H1 (cell line): ENCODE data around the gene PRRT1. TPM values are rescaled to one million over a fixed set of nuclear protein-coding genes. Genes with fewer than 3 reads are reported as not detected.

Source experiments
- CTCF ChIA-PET: fragments of 300-600 bp; sonication (Branson Sonifier 250); formaldehyde crosslinking; loops from one replicate; lab custom pipeline; 2021; ENCODE audit not compliant: partially characterized antibody; lab: Charles Lee
- POLR2A ChIA-PET: fragments of 300-600 bp; sonication (Branson Sonifier 250); formaldehyde crosslinking; loops from one replicate; lab custom pipeline; 2021; ENCODE audit warnings: inconsistent platforms; ENCODE audit not compliant: partially characterized antibody; lab: Charles Lee
- DNase-seq, 2 experiments: peaks; one replicate each; pipeline versions ENCODE4 v3.0.0 to v3.0.0-alpha.2; 2010 to 2022; ENCODE audit warnings: low spot score in 2 of 2, low read depth in 1 of 2, mixed read lengths in 1 of 2
- FAIRE-seq: peaks from 2 replicates; lab custom pipeline; 2011; peaks lifted over from hg19 to GRCh38; lab: Jason Lieb, UNC
- H2AFZ ChIP-seq: 2 replicates; pipeline ENCODE4 v1.8.1; 2012; ENCODE audit warnings: low read length, inconsistent platforms
- H2AK5ac ChIP-seq: 2 replicates; pipeline ENCODE4 v1.6.1; 2013; ENCODE audit warnings: low read depth, low read length
- H2BK120ac ChIP-seq: replicated peaks from 2 replicates; pipeline ENCODE3; 2013; ENCODE audit warnings: low read depth, low read length, inconsistent platforms
- H2BK12ac ChIP-seq: 2 replicates; pipeline ENCODE4 v1.6.1; 2013; ENCODE audit warnings: low read depth, low read length
- H2BK15ac ChIP-seq: 2 replicates; pipeline ENCODE4 v1.6.1; 2013; ENCODE audit warnings: low read length
- H2BK20ac ChIP-seq: 2 replicates; pipeline ENCODE4 v1.6.1; 2013; ENCODE audit warnings: low read length
- H2BK5ac ChIP-seq: 2 replicates; pipeline ENCODE4 v1.6.1; 2013; ENCODE audit warnings: low read depth, low read length
- H3K14ac ChIP-seq: 2 replicates; pipeline ENCODE4 v1.6.1; 2013; ENCODE audit warnings: inconsistent platforms; ENCODE audit not compliant: insufficient read length
- H3K18ac ChIP-seq: 2 replicates; pipeline ENCODE4 v1.6.1; 2013; ENCODE audit warnings: low read length; ENCODE audit errors: extremely low read depth
- H3K23ac ChIP-seq: 2 replicates; pipeline ENCODE4 v1.6.1; 2013; ENCODE audit warnings: inconsistent platforms; ENCODE audit not compliant: insufficient read length
- H3K23me2 ChIP-seq: 2 replicates; pipeline ENCODE4 v1.6.1; 2013; ENCODE audit warnings: low read depth, low read length
- H3K27ac ChIP-seq: 2 replicates; pipeline ENCODE4 v1.6.1; 2011; ENCODE audit warnings: low read depth, low read length, inconsistent platforms
- H3K27me3 ChIP-seq, 4 experiments: replicated peaks in 1 of 4; 1 replicate in 1 of 4; 2 replicates in 3 of 4; pipeline versions ENCODE4 v1.6.1 to v1.8.1; 2011 to 2013; ENCODE audit warnings: low read length in 3 of 4, mild to moderate bottlenecking in 3 of 4, inconsistent platforms in 2 of 4, mixed read lengths in 2 of 4, moderate library complexity in 1 of 4; ENCODE audit not compliant: control insufficient read depth in 3 of 4, insufficient read depth in 3 of 4; ENCODE audit errors: extremely low read depth in 1 of 4
- H3K36me3 ChIP-seq, 4 experiments: 2 replicates each; pipeline versions ENCODE4 v1.6.1 to v1.8.1; 2011 to 2013; ENCODE audit warnings: mild to moderate bottlenecking in 4 of 4, low read length in 3 of 4, moderate library complexity in 2 of 4, control low read depth in 1 of 4, inconsistent platforms in 1 of 4; ENCODE audit not compliant: insufficient read depth in 4 of 4, control insufficient read depth in 2 of 4
- H3K4ac ChIP-seq: replicated peaks from 2 replicates; pipeline ENCODE3; 2013; ENCODE audit warnings: low read length, low read depth, mixed read lengths, inconsistent platforms; ENCODE audit not compliant: insufficient read length
- H3K4me1 ChIP-seq, 4 experiments: replicated peaks in 1 of 4; 1 replicate in 1 of 4; 2 replicates in 3 of 4; pipeline versions ENCODE4 v1.6.1 to v1.8.1; 2011 to 2013; ENCODE audit warnings: low read length in 3 of 4, inconsistent platforms in 2 of 4, mixed read lengths in 1 of 4; ENCODE audit not compliant: insufficient read depth in 4 of 4, control insufficient read depth in 3 of 4
- H3K4me2 ChIP-seq, 2 experiments: 2 replicates each; pipeline versions ENCODE4 v1.6.1 to v1.8.1; 2011 to 2013; ENCODE audit warnings: low read depth in 2 of 2, low read length in 2 of 2, control low read depth in 1 of 2, inconsistent platforms in 1 of 2, mild to moderate bottlenecking in 1 of 2; ENCODE audit not compliant: insufficient read depth in 1 of 2
- H3K4me3 ChIP-seq, 4 experiments: fragments of 200-600, 300-600 bp in 1 of 4; sonication (generic), shearing (Covaris generic), sonication (Bioruptor Twin) in 1 of 4; 2 replicates each; pipeline versions ENCODE4 v1.5.1 to v1.8.1; 2011 to 2016; ENCODE audit warnings: low read length in 4 of 4, low read depth in 3 of 4, control low read depth in 2 of 4, inconsistent platforms in 2 of 4, mild to moderate bottlenecking in 2 of 4, mixed read lengths in 1 of 4, moderate library complexity in 1 of 4; ENCODE audit not compliant: insufficient read depth in 2 of 4; ENCODE audit errors: extremely low read depth in 1 of 4
- H3K56ac ChIP-seq: replicated peaks from 2 replicates; pipeline ENCODE3; 2013; ENCODE audit warnings: low read depth, mild to moderate bottlenecking, mixed read lengths, low read length, inconsistent platforms; ENCODE audit not compliant: insufficient read length
- H3K79me1 ChIP-seq: 2 replicates; pipeline ENCODE4 v1.6.1; 2013; ENCODE audit warnings: low read depth, low read length, control low read depth
- H3K79me2 ChIP-seq, 2 experiments: 2 replicates each; pipeline versions ENCODE4 v1.6.1 to v1.8.1; 2012 to 2013; ENCODE audit warnings: low read length in 2 of 2, mild to moderate bottlenecking in 2 of 2, inconsistent platforms in 1 of 2; ENCODE audit not compliant: insufficient read depth in 2 of 2, control insufficient read depth in 1 of 2
- H3K9ac ChIP-seq, 4 experiments: replicated peaks in 1 of 4; 1 replicate in 1 of 4; 2 replicates in 3 of 4; pipeline versions ENCODE4 v1.6.1 to v1.8.1; 2011 to 2013; ENCODE audit warnings: low read depth in 3 of 4, low read length in 3 of 4, control low read depth in 2 of 4, mild to moderate bottlenecking in 2 of 4, moderate library complexity in 2 of 4, inconsistent platforms in 1 of 4; ENCODE audit errors: extremely low read depth in 1 of 4
- H3K9me3 ChIP-seq, 2 experiments: 2 replicates each; pipeline versions ENCODE4 v1.6.1 to v1.8.1; 2012 to 2013; ENCODE audit warnings: mild to moderate bottlenecking in 2 of 2, moderate library complexity in 2 of 2, control low read depth in 1 of 2, inconsistent platforms in 1 of 2, low read depth in 1 of 2, low read length in 1 of 2, mixed read lengths in 1 of 2; ENCODE audit not compliant: insufficient read depth in 2 of 2
- H4K20me1 ChIP-seq, 2 experiments: replicated peaks in 1 of 2; 2 replicates each; pipeline versions ENCODE3 to v1.8.1; 2011 to 2013; ENCODE audit warnings: inconsistent platforms in 2 of 2, low read length in 2 of 2, mild to moderate bottlenecking in 1 of 2; ENCODE audit not compliant: insufficient read depth in 2 of 2, control insufficient read depth in 1 of 2
- H4K5ac ChIP-seq: 2 replicates; pipeline ENCODE4 v1.6.1; 2013; ENCODE audit warnings: low read length, low read depth, mixed read lengths, inconsistent platforms; ENCODE audit not compliant: insufficient read length
- H4K8ac ChIP-seq: 2 replicates; pipeline ENCODE4 v1.8.0; 2013; ENCODE audit warnings: mild to moderate bottlenecking, moderate library complexity, low read length, inconsistent platforms; ENCODE audit not compliant: insufficient read depth; ENCODE audit errors: extremely low read depth
- H4K91ac ChIP-seq: replicated peaks from 2 replicates; pipeline ENCODE3; 2013; ENCODE audit warnings: low read length, mixed read lengths, inconsistent platforms; ENCODE audit not compliant: insufficient read length
- BCL11A ChIP-seq, 2 experiments: IDR thresholded peaks; one replicate each; pipeline ENCODE4 v1.6.1; 2011; ENCODE audit warnings: low read depth in 2 of 2, low read length in 2 of 2, mild to moderate bottlenecking in 2 of 2
- BRCA1 ChIP-seq: IDR thresholded peaks from 2 replicates; pipeline ENCODE4 v1.6.1; 2012; ENCODE audit warnings: low read depth, low read length, improper control_type of control experiment
- HDAC2 ChIP-seq, 2 experiments: fragments of 300-600 bp in 1 of 2; sonication (generic) in 1 of 2; IDR thresholded peaks; 2 replicates each; pipeline ENCODE4 v1.6.1; 2011 to 2012; ENCODE audit warnings: low read depth in 2 of 2, low read length in 2 of 2, mild to moderate bottlenecking in 2 of 2, moderate library complexity in 2 of 2, borderline replicate concordance in 1 of 2, inconsistent platforms in 1 of 2
- JUND ChIP-seq: IDR thresholded peaks from 2 replicates; pipeline ENCODE4 v1.6.1; 2011; ENCODE audit warnings: mild to moderate bottlenecking, improper control_type of control experiment, low read length
- NANOG ChIP-seq: IDR thresholded peaks from 2 replicates; pipeline ENCODE4 v1.6.1; 2011; ENCODE audit warnings: low read length, low read depth, mild to moderate bottlenecking, inconsistent platforms; ENCODE audit not compliant: insufficient read depth, poor library complexity, severe bottlenecking
- NRF1 ChIP-seq: IDR thresholded peaks from 2 replicates; pipeline ENCODE4 v1.6.1; 2011; ENCODE audit warnings: mild to moderate bottlenecking, low read depth, low read length, improper control_type of control experiment
- PHF8 ChIP-seq: fragments of 200-600 bp; sonication (generic); conservative IDR thresholded peaks from 2 replicates; pipeline ENCODE4 v1.7.1; 2012; ENCODE audit warnings: low read depth, mild to moderate bottlenecking, inconsistent platforms, low read length, moderate library complexity
- POLR2A ChIP-seq, 2 experiments: IDR thresholded peaks; 1 replicate in 1 of 2; 2 replicates in 1 of 2; pipeline ENCODE4 v1.6.1; 2011; ENCODE audit warnings: low read depth in 2 of 2, low read length in 2 of 2, mild to moderate bottlenecking in 2 of 2; ENCODE audit errors: control extremely low read depth in 1 of 2
- SP1 ChIP-seq: IDR thresholded peaks from 2 replicates; pipeline ENCODE4 v1.6.1; 2011; ENCODE audit warnings: low read depth, low read length
- YY1 ChIP-seq: IDR thresholded peaks from 2 replicates; pipeline ENCODE4 v1.6.1; 2011; ENCODE audit warnings: low read depth, mild to moderate bottlenecking, low read length
- WGBS, 2 experiments: shearing (Covaris generic) in 1 of 2; methylation state at CpG; one replicate each; pipeline versions ENCODE4 v1.1.6 to v1.1.7; 2013 to 2015; ENCODE audit warnings: low lambda C conversion rate in 2 of 2, mixed read lengths in 2 of 2, inconsistent platforms in 1 of 2, low coverage in 1 of 2, missing lambda C conversion rate in 1 of 2; ENCODE audit not compliant: insufficient replicate concordance in 2 of 2, insufficient coverage in 1 of 2, insufficient read length in 1 of 2; ENCODE audit errors: extremely low coverage in 1 of 2, missing lambda C conversion rate in 1 of 2; 5-methylcytosine and 5-hydroxymethylcytosine counted together
- polyA plus RNA-seq, 7 experiments: library from polyadenylated mRNA; depleted of rRNA in 3 of 7; stranded (reverse) in 5 of 7; unstranded in 2 of 7; fragments of >200 nt in 5 of 7; fragments of 200-250 nt in 2 of 7; gene quantifications; 1 replicate in 5 of 7; 2 replicates in 1 of 7; 4 replicates in 1 of 7; pipeline versions ENCODE4 v1.2.1 to v1.2.3, GENCODE V29; 2011 to 2013; ENCODE audit warnings: missing spikeins in 2 of 7, mixed read lengths in 2 of 7
- total RNA-seq: library from RNA; stranded (reverse); fragmentation: NEBNext Ultra II Directional; extraction: Animal tissue kit (Norgen Biotek cat#: 25700); gene quantifications from 2 replicates; pipeline ENCODE4 v1.2.1, GENCODE V29; 2021
- TF ChIP-seq, protein P1 (sequence below): IDR thresholded peaks from 2 replicates; pipeline ENCODE4 v1.6.1; 2011; ENCODE audit warnings: low read length, improper control_type of control experiment

Gene PRRT1
- total and polyA plus RNA-seq, 2 of the 8 experiments (the other 6 are each of a cell fraction or from before 2014, with no cell fraction given), result 0.71 to 2.8 TPM

GRCh38 chr6:32177183-32177787 lies 25.5 kb upstream of the PRRT1 start:
- peak overlapping the region; percentile 73 for H4K91ac ChIP-seq
- FAIRE-seq, result no peak
- peak overlapping the region; percentile 91; the same call in 1 of the 2 replicates for H2BK12ac ChIP-seq
- H3K56ac ChIP-seq, result peak overlapping the region; percentile 26
- peak overlapping the region; percentile 97 for H3K18ac ChIP-seq
- H3K9me3 ChIP-seq, result no peaks in the 10 kb centered on the region
- no peak overlapping the region for H2AFZ ChIP-seq
- H3K4me3 ChIP-seq, result peak overlapping the region; percentile 91 to 99 (median 95)
- 0% methylated on average over 15 of the region's 20 CpGs; no CpG with 5 or more reads in 1 of the 2 experiments for WGBS, 2 experiments
- CTCF ChIA-PET, result interaction anchor here (0.6 to 2.4 kb wide), 6 partner anchors 11 to 59 kb away, joined by 3 to 10 read pairs (median 3); no protein-coding TSS in a partner anchor
- H2AK5ac ChIP-seq, result peak overlapping the region; percentile 91; the same call in 1 of the 2 replicates
- H4K20me1 ChIP-seq, result peaks cover 3 to 6% of the 10 kb centered on the region in 2 experiments
- H3K27me3 ChIP-seq, result no peaks in the 10 kb centered on the region
- POLR2A ChIA-PET, result interaction anchor here (0.6 to 7.9 kb wide), 16 partner anchors 8 to 794 kb away, joined by 3 to 194 read pairs (median 6); partner anchors contain the start of genes ATF6B, EGFL8, FKBPL and GPSM3
- peaks cover 2 to 19% (median 9%) of the 10 kb centered on the region in 4 experiments; a peak in 7 of 8 replicates for H3K36me3 ChIP-seq
- no peak overlapping the region for H3K23ac ChIP-seq
- H3K4ac ChIP-seq, result peak overlapping the region; percentile 11
- H3K27ac ChIP-seq, result peak overlapping the region; percentile 95
- no peak overlapping the region for H2BK20ac ChIP-seq
- peak overlapping the region; percentile 99 to 100 for H3K4me2 ChIP-seq
- H3K9ac ChIP-seq, result peak overlapping the region; percentile 67 to 96 (median 86)
- peaks cover 9% of the 10 kb centered on the region; the same call in 1 of the 2 replicates for H3K79me1 ChIP-seq
- no peak overlapping the region for H2BK120ac ChIP-seq
- peaks cover 13 to 47% of the 10 kb centered on the region in 2 experiments for H3K79me2 ChIP-seq
- peak in 1 of 2 experiments; percentile 90 for DNase-seq
- H3K14ac ChIP-seq, result no peak overlapping the region
- peak overlapping the region; percentile 97 for H2BK5ac ChIP-seq
- peaks cover 5 to 21% (median 9%) of the 10 kb centered on the region in 4 experiments; a peak in 6 of 7 replicates for H3K4me1 ChIP-seq
- H4K8ac ChIP-seq, result peak overlapping the region; percentile 95; the same call in 1 of the 2 replicates
- peak overlapping the region; percentile 79 for H4K5ac ChIP-seq
- H3K23me2 ChIP-seq, result peaks cover 26% of the 10 kb centered on the region
- no peak overlapping the region for H2BK15ac ChIP-seq
- TF ChIP-seq PHF8, result peak; percentile 48; the same call in 1 of the 2 replicates
- TF ChIP-seq SP1, result no peak
- no peak for TF ChIP-seq BRCA1
- TF ChIP-seq NANOG, result no peak
- no peak for TF ChIP-seq JUND
- peak; percentile 91 for TF ChIP-seq YY1
- no peak for TF ChIP-seq NRF1
- TF ChIP-seq BCL11A (IDR thresholded peaks at IDR 0.05; ENCODE audit: low read depth in 2 of 2, low read length in 2 of 2), result no peak
- no peak for TF ChIP-seq HDAC2 (IDR thresholded peaks at IDR 0.05; ENCODE audit: borderline replicate concordance in 1 of 2, low read depth in 2 of 2, low read length in 2 of 2)
- TF ChIP-seq, protein P1, sequence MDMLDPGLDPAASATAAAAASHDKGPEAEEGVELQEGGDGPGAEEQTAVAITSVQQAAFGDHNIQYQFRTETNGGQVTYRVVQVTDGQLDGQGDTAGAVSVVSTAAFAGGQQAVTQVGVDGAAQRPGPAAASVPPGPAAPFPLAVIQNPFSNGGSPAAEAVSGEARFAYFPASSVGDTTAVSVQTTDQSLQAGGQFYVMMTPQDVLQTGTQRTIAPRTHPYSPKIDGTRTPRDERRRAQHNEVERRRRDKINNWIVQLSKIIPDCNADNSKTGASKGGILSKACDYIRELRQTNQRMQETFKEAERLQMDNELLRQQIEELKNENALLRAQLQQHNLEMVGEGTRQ, result no peak
- TF ChIP-seq POLR2A (IDR thresholded peaks at IDR 0.05; ENCODE audit: control extremely low read depth in 1 of 2, low read depth in 2 of 2, low read length in 2 of 2), result peak; percentile 66 to 68
